H4 (cell line): Measurements from ENCODE around the gene LRRC4C. TPM values are rescaled to one million over a fixed set of nuclear protein-coding genes. Genes with fewer than 3 reads are reported as not detected.

Experiments
- DNase-seq: peaks from one replicate; pipeline ENCODE4 v3.0.0-alpha.2; 2015; ENCODE audit warnings: low spot score
- total RNA-seq: library from RNA; depleted of rRNA; stranded (reverse); fragments of >200 nt; shearing (Covaris generic); gene quantifications from 2 replicates; pipeline ENCODE4 v1.2.3, GENCODE V29; 2014

The LRRC4C gene
- total RNA-seq, 1 experiment from 2014 or later, result 6.2 TPM

- DNase-seq, result no peak
These were observed 136.0 kb downstream of the LRRC4C start for GRCh38 chr11:41323446-41323845.

GRCh38 chr11:41320653-41321052 is 138.8 kb downstream of the LRRC4C start:
- DNase-seq, result no peak

- no peak for DNase-seq
These were observed 139.2 kb downstream of the LRRC4C start for GRCh38 chr11:41320238-41320637.

GRCh38 chr11:41319434-41319833 is 140.0 kb downstream of the LRRC4C start:
- no peak for DNase-seq

- DNase-seq, result no peak
These were observed 142.7 kb downstream of the LRRC4C start for GRCh38 chr11:41316751-41317150.

- DNase-seq, result no peak
These were observed 146.2 kb downstream of the LRRC4C start for GRCh38 chr11:41313226-41313625.

- DNase-seq, result no peak
These were observed 149.7 kb downstream of the LRRC4C start for GRCh38 chr11:41309716-41310115.

GRCh38 chr11:41309111-41309522 is 150.3 kb downstream of the LRRC4C start:
- no peak for DNase-seq

- no peak for DNase-seq
These were observed 151.2 kb downstream of the LRRC4C start for GRCh38 chr11:41308286-41308685.

GRCh38 chr11:41307296-41308080 is 152.0 kb downstream of the LRRC4C start:
- DNase-seq, result no peak

GRCh38 chr11:41306431-41306830 is 153.0 kb downstream of the LRRC4C start:
- DNase-seq, result no peak

GRCh38 chr11:41301023-41301422 is 158.4 kb downstream of the LRRC4C start:
- DNase-seq, result peak; percentile 53

GRCh38 chr11:41289408-41289807 is 170.0 kb downstream of the LRRC4C start:
- DNase-seq, result no peak

- no peak for DNase-seq
These were observed 172.7 kb downstream of the LRRC4C start for GRCh38 chr11:41286751-41287150.

- DNase-seq, result no peak
These were observed 175.1 kb downstream of the LRRC4C start for GRCh38 chr11:41284354-41284753.

GRCh38 chr11:41283191-41283930 is 176.1 kb downstream of the LRRC4C start:
- peak; percentile 19 for DNase-seq

- DNase-seq, result no peak
These were observed 177.1 kb downstream of the LRRC4C start for GRCh38 chr11:41282395-41282794.

GRCh38 chr11:41281131-41281742 is 178.2 kb downstream of the LRRC4C start:
- peak; percentile 11 for DNase-seq

GRCh38 chr11:41274831-41275230 is 184.6 kb downstream of the LRRC4C start:
- no peak for DNase-seq

- DNase-seq, result no peak
These were observed 185.5 kb downstream of the LRRC4C start for GRCh38 chr11:41273908-41274307.

- DNase-seq, result no peak
These were observed 192.0 kb downstream of the LRRC4C start for GRCh38 chr11:41267451-41267850.

- DNase-seq, result no peak
These were observed 203.4 kb downstream of the LRRC4C start for GRCh38 chr11:41256041-41256440.

- DNase-seq, result no peak
These were observed 204.5 kb downstream of the LRRC4C start for GRCh38 chr11:41254966-41255365.
